NB4 (cell line): ENCODE data around the gene PHACTR1.

Experiments
- MAX ChIP-seq: IDR thresholded peaks from 2 replicates; pipeline ENCODE4 v1.6.1; 2011; ENCODE audit warnings: low read depth, low read length
- POLR2A ChIP-seq: IDR thresholded peaks from 2 replicates; pipeline ENCODE4 v1.6.1; 2011; ENCODE audit warnings: mild to moderate bottlenecking; ENCODE audit not compliant: insufficient read length; ENCODE audit errors: extremely low read depth
- TF ChIP-seq, protein P1 (sequence below): IDR thresholded peaks from one replicate; pipeline ENCODE4 v1.5.1; 2012; ENCODE audit warnings: low read depth, low read length

DNA sequence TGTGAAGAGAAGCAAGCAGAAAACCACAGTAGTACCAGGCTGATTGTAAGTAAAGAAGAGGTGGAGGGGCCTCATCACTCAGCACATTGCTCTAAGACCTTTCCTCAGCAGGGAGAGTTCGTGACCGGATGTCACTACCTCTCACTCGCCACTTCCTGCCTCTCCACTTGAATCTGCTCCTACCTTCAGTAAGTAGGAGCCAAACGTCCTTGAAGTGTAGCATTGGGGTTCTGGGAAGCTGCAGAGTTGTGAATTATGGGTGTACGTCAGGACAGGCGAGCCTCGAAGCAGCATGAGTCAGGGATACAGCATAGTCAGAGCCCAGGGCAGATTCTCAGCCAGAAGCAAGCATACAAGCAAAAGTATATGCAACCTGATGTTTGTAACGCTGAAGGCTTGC lies 224.9 kb downstream of the PHACTR1 start:
- TF ChIP-seq, protein P1, sequence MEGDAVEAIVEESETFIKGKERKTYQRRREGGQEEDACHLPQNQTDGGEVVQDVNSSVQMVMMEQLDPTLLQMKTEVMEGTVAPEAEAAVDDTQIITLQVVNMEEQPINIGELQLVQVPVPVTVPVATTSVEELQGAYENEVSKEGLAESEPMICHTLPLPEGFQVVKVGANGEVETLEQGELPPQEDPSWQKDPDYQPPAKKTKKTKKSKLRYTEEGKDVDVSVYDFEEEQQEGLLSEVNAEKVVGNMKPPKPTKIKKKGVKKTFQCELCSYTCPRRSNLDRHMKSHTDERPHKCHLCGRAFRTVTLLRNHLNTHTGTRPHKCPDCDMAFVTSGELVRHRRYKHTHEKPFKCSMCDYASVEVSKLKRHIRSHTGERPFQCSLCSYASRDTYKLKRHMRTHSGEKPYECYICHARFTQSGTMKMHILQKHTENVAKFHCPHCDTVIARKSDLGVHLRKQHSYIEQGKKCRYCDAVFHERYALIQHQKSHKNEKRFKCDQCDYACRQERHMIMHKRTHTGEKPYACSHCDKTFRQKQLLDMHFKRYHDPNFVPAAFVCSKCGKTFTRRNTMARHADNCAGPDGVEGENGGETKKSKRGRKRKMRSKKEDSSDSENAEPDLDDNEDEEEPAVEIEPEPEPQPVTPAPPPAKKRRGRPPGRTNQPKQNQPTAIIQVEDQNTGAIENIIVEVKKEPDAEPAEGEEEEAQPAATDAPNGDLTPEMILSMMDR: no peak
- TF ChIP-seq POLR2A (no peak), MAX (no peak)
